ENCODE measurements around the gene CCN2. TPM values are rescaled to one million over a fixed set of nuclear protein-coding genes. Genes with fewer than 3 reads are reported as not detected.

The CCN2 gene
- total RNA-seq, 4 donors from 2014 or later = 418 to 749 (median 509) TPM

DNA sequence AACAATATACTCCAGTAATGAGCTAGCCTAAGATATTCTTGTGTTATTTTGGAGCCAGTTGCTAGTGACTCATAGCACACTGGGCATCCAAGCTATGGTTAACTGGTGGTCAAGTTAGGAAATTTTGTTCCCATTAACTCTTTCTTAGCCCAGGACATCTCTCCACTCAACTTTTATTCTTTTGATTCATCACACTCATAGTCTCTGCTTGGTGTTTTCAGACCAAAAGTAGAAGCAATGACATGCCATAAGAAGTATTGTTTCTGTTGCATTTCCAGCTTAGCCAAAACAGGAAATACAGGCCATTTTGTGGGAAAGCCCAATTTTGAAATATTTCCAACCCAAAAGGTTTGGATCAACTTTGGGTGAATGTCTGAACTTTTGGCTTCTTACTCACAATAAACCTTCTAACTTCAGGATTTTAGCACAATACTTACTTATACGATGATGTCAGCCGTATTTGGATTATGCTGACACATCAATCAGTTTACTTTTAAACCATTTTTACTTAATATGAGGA is 31.6 kb upstream of the CCN2 start:
- H3K4me3 ChIP-seq = no peak overlapping the region
- 90% methylated on average over 2 of the region's 2 CpGs for WGBS
- TF ChIP-seq EP300 (IDR thresholded peaks at IDR 0.05) = no peak
- no peak for TF ChIP-seq POLR2A (IDR thresholded peaks at IDR 0.05; ENCODE audit: low read depth)
- no peak for TF ChIP-seq POLR2AphosphoS5 (IDR thresholded peaks at IDR 0.05)
- TF ChIP-seq, protein P1, sequence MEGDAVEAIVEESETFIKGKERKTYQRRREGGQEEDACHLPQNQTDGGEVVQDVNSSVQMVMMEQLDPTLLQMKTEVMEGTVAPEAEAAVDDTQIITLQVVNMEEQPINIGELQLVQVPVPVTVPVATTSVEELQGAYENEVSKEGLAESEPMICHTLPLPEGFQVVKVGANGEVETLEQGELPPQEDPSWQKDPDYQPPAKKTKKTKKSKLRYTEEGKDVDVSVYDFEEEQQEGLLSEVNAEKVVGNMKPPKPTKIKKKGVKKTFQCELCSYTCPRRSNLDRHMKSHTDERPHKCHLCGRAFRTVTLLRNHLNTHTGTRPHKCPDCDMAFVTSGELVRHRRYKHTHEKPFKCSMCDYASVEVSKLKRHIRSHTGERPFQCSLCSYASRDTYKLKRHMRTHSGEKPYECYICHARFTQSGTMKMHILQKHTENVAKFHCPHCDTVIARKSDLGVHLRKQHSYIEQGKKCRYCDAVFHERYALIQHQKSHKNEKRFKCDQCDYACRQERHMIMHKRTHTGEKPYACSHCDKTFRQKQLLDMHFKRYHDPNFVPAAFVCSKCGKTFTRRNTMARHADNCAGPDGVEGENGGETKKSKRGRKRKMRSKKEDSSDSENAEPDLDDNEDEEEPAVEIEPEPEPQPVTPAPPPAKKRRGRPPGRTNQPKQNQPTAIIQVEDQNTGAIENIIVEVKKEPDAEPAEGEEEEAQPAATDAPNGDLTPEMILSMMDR (IDR thresholded peaks at IDR 0.05) = no peak
- H3K27ac ChIP-seq (replicated peaks in 1 of 4) = no peak overlapping the region
- intact Hi-C loops (cut with DNase I) = no loop called here
- peaks cover 0 to 43% (median 36%) of the 10 kb centered on the region in 4 donors for H3K4me1 ChIP-seq
- DNase-seq (ENCODE audit: extremely low spot score) = no peak
- H3K9me3 ChIP-seq = no peaks in the 10 kb centered on the region
- no peaks in the 10 kb centered on the region for H3K36me3 ChIP-seq
- H3K27me3 ChIP-seq = no peaks in the 10 kb centered on the region

DNA sequence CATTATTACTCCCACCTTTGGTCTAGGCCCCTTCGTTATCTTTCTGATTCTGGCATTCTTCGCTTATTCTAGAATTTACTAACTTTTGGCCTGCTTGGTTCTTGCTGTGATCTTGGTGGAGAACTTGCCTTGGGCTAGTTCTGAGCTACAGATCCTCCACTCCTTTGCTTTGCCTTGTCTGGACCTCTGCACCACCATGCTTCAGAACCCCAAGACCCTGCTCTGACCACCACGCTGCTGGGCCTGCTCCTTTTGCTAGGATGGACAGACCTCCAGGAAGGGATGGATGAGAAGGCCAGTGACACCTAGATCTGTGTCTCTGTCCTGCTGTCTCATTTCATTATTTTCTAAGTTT is 30.4 kb upstream of the CCN2 start:
- H3K36me3 ChIP-seq = no peaks in the 10 kb centered on the region

DNA sequence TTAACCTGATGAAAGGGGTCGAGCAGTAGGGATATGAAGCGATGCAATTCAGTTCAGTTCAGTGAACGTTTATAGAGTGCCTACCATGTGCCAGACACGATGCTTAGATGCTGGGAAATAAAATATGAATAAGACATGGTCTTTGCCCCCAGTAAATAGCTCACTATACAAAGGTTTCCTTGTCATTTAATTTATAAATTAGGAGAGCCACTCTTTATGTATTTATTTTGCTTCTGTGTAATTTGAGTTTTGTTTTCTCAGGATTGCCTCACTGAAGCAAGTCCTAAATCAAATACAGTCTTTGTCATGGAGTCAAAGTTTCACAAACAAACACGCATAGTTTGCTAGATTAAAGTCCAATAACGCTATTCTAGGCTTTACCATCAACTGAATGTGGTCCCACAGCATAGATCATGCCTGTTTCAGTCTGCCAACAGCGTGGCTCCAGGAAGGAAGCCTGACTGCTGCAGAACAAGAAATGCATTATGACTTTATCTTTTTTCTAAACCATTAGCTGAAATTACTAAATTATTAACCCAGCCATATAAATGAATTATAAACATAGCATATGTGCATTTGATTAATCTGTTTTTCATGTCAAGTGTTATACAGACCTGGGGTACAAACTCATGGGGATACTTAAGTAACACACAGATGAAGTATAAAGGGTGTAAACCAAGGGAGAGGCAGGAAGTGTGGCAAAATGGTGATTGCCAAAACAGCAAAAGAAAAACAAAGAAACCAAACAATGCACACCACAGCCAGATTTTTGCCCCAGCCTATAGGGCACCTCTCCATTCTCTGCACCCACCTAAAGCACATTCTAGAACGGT is 29.8 kb upstream of the CCN2 start:
- Histone ChIP-seq H3K36me3 (no peaks in the 10 kb centered on the region), H3K4me3 (no peak overlapping the region), H3K4me1 (peaks cover 0 to 55% (median 44%) of the 10 kb centered on the region in 4 donors), H3K9me3 (no peaks in the 10 kb centered on the region), H3K27ac (replicated peaks in 1 of 4) (peak overlapping the region in 1 of 4 donors; percentile 20), H3K27me3 (no peaks in the 10 kb centered on the region)
- DNase-seq (ENCODE audit: extremely low spot score) = no peak
- intact Hi-C loops (cut with DNase I) = no loop called here
- 66% methylated on average over 8 of the region's 8 CpGs for WGBS
- TF ChIP-seq, protein P1 (IDR thresholded peaks at IDR 0.05) = no peak
- TF ChIP-seq POLR2A (IDR thresholded peaks at IDR 0.05; ENCODE audit: low read depth) (no peak), EP300 (IDR thresholded peaks at IDR 0.05) (no peak), POLR2AphosphoS5 (IDR thresholded peaks at IDR 0.05) (no peak)

More for the DNA sequence above, 30.4 kb upstream of the CCN2 start:
- Histone ChIP-seq H3K4me1 (peaks cover 0 to 54% (median 42%) of the 10 kb centered on the region in 4 donors), H3K27ac (replicated peaks in 1 of 4) (peak overlapping the region in 1 of 4 donors; percentile 5), H3K27me3 (no peaks in the 10 kb centered on the region), H3K4me3 (no peak overlapping the region), H3K9me3 (no peaks in the 10 kb centered on the region)
- 96% methylated on average over 3 of the region's 3 CpGs for WGBS
- TF ChIP-seq EP300 (IDR thresholded peaks at IDR 0.05) (no peak), POLR2A (IDR thresholded peaks at IDR 0.05; ENCODE audit: low read depth) (no peak), POLR2AphosphoS5 (IDR thresholded peaks at IDR 0.05) (no peak)
- TF ChIP-seq, protein P1 (IDR thresholded peaks at IDR 0.05) = no peak
- intact Hi-C loops (cut with DNase I) = no loop called here
- no peak for DNase-seq (ENCODE audit: extremely low spot score)

DNA sequence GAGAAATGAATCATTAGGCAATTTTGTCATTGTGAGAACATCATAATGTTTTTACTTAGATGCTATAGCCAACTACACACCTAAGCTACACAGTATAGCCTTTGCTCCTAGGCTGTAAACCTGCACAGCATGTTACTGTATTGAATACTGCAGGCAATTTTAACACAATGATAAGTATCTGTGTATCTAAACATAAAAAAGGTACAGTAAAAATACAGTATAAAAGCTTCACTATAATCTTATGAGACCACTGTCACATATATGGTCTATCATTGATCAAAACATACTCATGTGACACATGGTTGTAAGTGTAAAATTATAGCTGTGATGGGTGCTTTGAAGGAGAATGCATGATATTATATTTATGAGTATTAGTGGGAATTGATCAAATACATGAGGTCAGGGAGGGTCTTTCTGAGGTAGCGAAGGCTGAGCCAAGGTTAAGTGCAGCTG is 29.2 kb upstream of the CCN2 start:
- intact Hi-C loops (cut with DNase I) = no loop called here
- 84% methylated on average over 1 of the region's 1 CpG for WGBS
- Histone ChIP-seq H3K27me3 (no peaks in the 10 kb centered on the region), H3K27ac (replicated peaks in 1 of 4) (peak overlapping the region in 1 of 4 donors; percentile 20), H3K4me1 (peaks cover 0 to 55% (median 44%) of the 10 kb centered on the region in 4 donors), H3K9me3 (no peaks in the 10 kb centered on the region), H3K4me3 (no peak overlapping the region), H3K36me3 (no peaks in the 10 kb centered on the region)
- TF ChIP-seq, protein P1 (IDR thresholded peaks at IDR 0.05) = no peak
- TF ChIP-seq EP300 (IDR thresholded peaks at IDR 0.05) = no peak
- TF ChIP-seq POLR2AphosphoS5 (IDR thresholded peaks at IDR 0.05) = no peak
- TF ChIP-seq POLR2A (IDR thresholded peaks at IDR 0.05; ENCODE audit: low read depth) = no peak
- DNase-seq (ENCODE audit: extremely low spot score) = no peak

Data from esophagus muscularis mucosa (tissue), 4 donors.